ENCODE results near the gene CIT.

The CIT gene

GRCh38 chr12:119696943-119697342, 180.2 kb downstream of the CIT start:
- no peak for DNase-seq (ENCODE audit: low read depth)

- no peak for DNase-seq (ENCODE audit: low read depth)
Measured at GRCh38 chr12:119695034-119695433, 182.1 kb downstream of the CIT start.

GRCh38 chr12:119694111-119694510, 183.0 kb downstream of the CIT start:
- DNase-seq (ENCODE audit: low read depth), result no peak

- DNase-seq (ENCODE audit: low read depth), result no peak
Measured at GRCh38 chr12:119693511-119693910, 183.6 kb downstream of the CIT start.

- DNase-seq (ENCODE audit: low read depth), result no peak
Measured at GRCh38 chr12:119692997-119693396, 184.1 kb downstream of the CIT start.

- DNase-seq (ENCODE audit: low read depth), result no peak
Measured at GRCh38 chr12:119692410-119692809, 184.7 kb downstream of the CIT start.

- DNase-seq (ENCODE audit: low read depth), result no peak
Measured at GRCh38 chr12:119691202-119691810, 185.8 kb downstream of the CIT start.

- DNase-seq (ENCODE audit: low read depth), result no peak
Measured at GRCh38 chr12:119689935-119690500, 187.1 kb downstream of the CIT start.

- no peak for DNase-seq (ENCODE audit: low read depth)
Measured at GRCh38 chr12:119687879-119688278, 189.2 kb downstream of the CIT start.

GRCh38 chr12:119687406-119687805, 189.7 kb downstream of the CIT start:
- no peak for DNase-seq (ENCODE audit: low read depth)

GRCh38 chr12:119686776-119687175, 190.3 kb downstream of the CIT start:
- no peak for DNase-seq (ENCODE audit: low read depth)

- DNase-seq (ENCODE audit: low read depth), result no peak
Measured at GRCh38 chr12:119686355-119686754, 190.8 kb downstream of the CIT start.

- DNase-seq (ENCODE audit: low read depth), result no peak
Measured at GRCh38 chr12:119685375-119685774, 191.7 kb downstream of the CIT start.

- no peak for DNase-seq (ENCODE audit: low read depth)
Measured at GRCh38 chr12:119684711-119685369, 192.3 kb downstream of the CIT start.

GRCh38 chr12:119683816-119684215, 193.3 kb downstream of the CIT start:
- no peak for DNase-seq (ENCODE audit: low read depth)

GRCh38 chr12:119683413-119683812, 193.7 kb downstream of the CIT start:
- no peak for DNase-seq (ENCODE audit: low read depth)

GRCh38 chr12:119682639-119683252, 194.4 kb downstream of the CIT start:
- DNase-seq (ENCODE audit: low read depth), result no peak

- no peak for DNase-seq (ENCODE audit: low read depth)
Measured at GRCh38 chr12:119681728-119682638, 195.1 kb downstream of the CIT start.

- DNase-seq (ENCODE audit: low read depth), result no peak
Measured at GRCh38 chr12:119681111-119681510, 196.0 kb downstream of the CIT start.

GRCh38 chr12:119679490-119679889, 197.6 kb downstream of the CIT start:
- no peak for DNase-seq (ENCODE audit: low read depth)

GRCh38 chr12:119679081-119679480, 198.0 kb downstream of the CIT start:
- DNase-seq (ENCODE audit: low read depth), result no peak

- no peak for DNase-seq (ENCODE audit: low read depth)
Measured at GRCh38 chr12:119678459-119678858, 198.7 kb downstream of the CIT start.
